Ovary (tissue), 9 donors: ENCODE results near the gene SETBP1. TPM values are rescaled to one million over a fixed set of nuclear protein-coding genes. Genes with fewer than 3 reads are reported as not detected.

ENCODE experiments used
- DNase-seq, 5 donors: peaks; one replicate each; pipeline ENCODE4 v3.0.0-alpha.2; 2019 to 2020
- H3K27ac ChIP-seq, 2 donors: fragments of 200-600 bp; one replicate each; pipeline versions ENCODE4 v1.5.1 to v1.8.0; 2019 to 2022
- H3K27me3 ChIP-seq: fragments of 200-600 bp; one replicate; pipeline ENCODE4 v1.8.0; 2022
- H3K36me3 ChIP-seq: fragments of 200-600 bp; sonication (generic); one replicate; pipeline ENCODE4 v1.5.1; 2019
- H3K4me1 ChIP-seq: one replicate; pipeline ENCODE4 v1.8.1; 2013; ENCODE audit warnings: mild to moderate bottlenecking, moderate library complexity; ENCODE audit not compliant: insufficient read depth
- H3K4me3 ChIP-seq: fragments of 200-600 bp; sonication (generic); one replicate; pipeline ENCODE4 v1.5.1; 2017
- H3K9me3 ChIP-seq, 2 donors: fragments of 200-600 bp in 1 of 2; sonication (generic) in 1 of 2; one replicate each; pipeline versions ENCODE4 v1.5.1 to v1.8.1; 2013 to 2019; ENCODE audit warnings: mild to moderate bottlenecking in 1 of 2, moderate library complexity in 1 of 2
- EP300 ChIP-seq: sonication (generic); formaldehyde crosslinking; IDR thresholded peaks from one replicate; pipeline ENCODE4 v1.6.1; 2017; ENCODE audit warnings: antibody characterized with exemption
- POLR2A ChIP-seq: fragments of 450-650 bp; IDR thresholded peaks from one replicate; pipeline ENCODE4 v1.6.1; 2017; ENCODE audit warnings: antibody characterized with exemption, mild to moderate bottlenecking, moderate library complexity
- WGBS, 3 donors: extraction: QIAGEN DNeasy Blood & Tissue Kit in 1 of 3; methylation state at CpG; one replicate each; pipeline versions ENCODE4 v1.1.5 to v1.1.7; 2013 to 2017; 5-methylcytosine and 5-hydroxymethylcytosine counted together
- intact Hi-C, 4 donors: fragments of 100-400 bp; cut with DNase I; formaldehyde crosslinking; loops; one replicate each; pipeline versions ENCODE4 v1.11.0 to v1.15.1; 2022 to 2023
- polyA plus RNA-seq, 2 donors: library from polyadenylated mRNA; stranded (reverse); fragments of 200-250 nt in 1 of 2; fragments of 350-450 nt in 1 of 2; fragmentation: Illumina TruSeq in 1 of 2; extraction: RNeasy Lipid Tissue Mini Kit (QIAGEN cat#74804) in 1 of 2; gene quantifications; one replicate each; pipeline ENCODE4 v1.2.3, GENCODE V29; 2013 to 2014
- total RNA-seq, 7 donors: library from RNA; depleted of rRNA in 2 of 7; stranded (reverse); fragments of >200 nt in 2 of 7; fragmentation: NEBNext Ultra II Directional in 3 of 7; extraction: Animal tissue kit (Norgen Biotek cat#: 25700) in 3 of 7; gene quantifications; one replicate each; pipeline versions ENCODE4 v1.1.0 to v1.2.4, GENCODE V29; 2016 to 2023
- TF ChIP-seq, protein P1 (sequence below), 3 donors: fragments of 450-650 bp in 2 of 3; fragments of 200-600 bp in 1 of 3; IDR thresholded peaks; one replicate each; pipeline versions ENCODE4 v1.5.1 to v1.8.0; 2016 to 2022; ENCODE audit warnings: antibody characterized with exemption in 3 of 3, mild to moderate bottlenecking in 1 of 3
- donor health status: DM: no; HTN: no; CAD: no; lungs with moderate emphysema.
- donor health status: DM: no; HTN: no; CAD: no.
- donor health status: Bipolar disorder and iron deficiency.
- donor health status: DM: yes; HTN: yes; CAD: no.
- donor health status: DM: no; HTN: no; CAD: no.
- donor health status: DM: yes; HTN: yes; CAD: no.

Gene SETBP1
- total and polyA plus RNA-seq, 9 donors, result 7.8 to 53.7 (median 28.4) TPM

DNA sequence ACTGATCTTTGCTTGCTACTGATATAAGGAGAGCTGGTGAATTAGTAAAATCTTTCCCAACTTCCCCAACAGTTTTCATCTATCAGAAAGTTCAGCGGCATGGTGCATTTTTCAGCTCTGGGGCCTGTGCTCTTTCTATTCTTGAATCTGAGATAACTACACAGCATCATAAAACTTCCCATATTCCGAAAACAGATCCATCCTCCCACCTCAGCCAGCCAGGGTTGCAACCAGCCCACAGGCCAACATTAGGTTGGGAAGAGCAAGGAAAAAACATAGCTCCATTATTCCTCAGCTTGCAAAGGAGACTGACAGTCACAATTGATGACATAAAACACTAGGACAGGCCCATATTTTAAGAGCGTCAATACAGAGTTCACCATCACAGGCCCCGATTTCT is 297.2 kb downstream of the SETBP1 start:
- 91 to 95% (median 91%) methylated on average over 4 of the region's 4 CpGs for WGBS, 3 donors
- Histone ChIP-seq H3K27ac (no peak overlapping the region), H3K36me3 (no peaks in the 10 kb centered on the region), H3K4me1 (no peaks in the 10 kb centered on the region), H3K9me3 (no peaks in the 10 kb centered on the region), H3K27me3 (no peaks in the 10 kb centered on the region), H3K4me3 (no peak overlapping the region)
- intact Hi-C loops, result no loop called here
- DNase-seq, result no peak
- TF ChIP-seq POLR2A, result no peak
- no peak for TF ChIP-seq EP300
- TF ChIP-seq, protein P1, sequence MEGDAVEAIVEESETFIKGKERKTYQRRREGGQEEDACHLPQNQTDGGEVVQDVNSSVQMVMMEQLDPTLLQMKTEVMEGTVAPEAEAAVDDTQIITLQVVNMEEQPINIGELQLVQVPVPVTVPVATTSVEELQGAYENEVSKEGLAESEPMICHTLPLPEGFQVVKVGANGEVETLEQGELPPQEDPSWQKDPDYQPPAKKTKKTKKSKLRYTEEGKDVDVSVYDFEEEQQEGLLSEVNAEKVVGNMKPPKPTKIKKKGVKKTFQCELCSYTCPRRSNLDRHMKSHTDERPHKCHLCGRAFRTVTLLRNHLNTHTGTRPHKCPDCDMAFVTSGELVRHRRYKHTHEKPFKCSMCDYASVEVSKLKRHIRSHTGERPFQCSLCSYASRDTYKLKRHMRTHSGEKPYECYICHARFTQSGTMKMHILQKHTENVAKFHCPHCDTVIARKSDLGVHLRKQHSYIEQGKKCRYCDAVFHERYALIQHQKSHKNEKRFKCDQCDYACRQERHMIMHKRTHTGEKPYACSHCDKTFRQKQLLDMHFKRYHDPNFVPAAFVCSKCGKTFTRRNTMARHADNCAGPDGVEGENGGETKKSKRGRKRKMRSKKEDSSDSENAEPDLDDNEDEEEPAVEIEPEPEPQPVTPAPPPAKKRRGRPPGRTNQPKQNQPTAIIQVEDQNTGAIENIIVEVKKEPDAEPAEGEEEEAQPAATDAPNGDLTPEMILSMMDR (IDR thresholded peaks at IDR 0.05), result no peak

DNA sequence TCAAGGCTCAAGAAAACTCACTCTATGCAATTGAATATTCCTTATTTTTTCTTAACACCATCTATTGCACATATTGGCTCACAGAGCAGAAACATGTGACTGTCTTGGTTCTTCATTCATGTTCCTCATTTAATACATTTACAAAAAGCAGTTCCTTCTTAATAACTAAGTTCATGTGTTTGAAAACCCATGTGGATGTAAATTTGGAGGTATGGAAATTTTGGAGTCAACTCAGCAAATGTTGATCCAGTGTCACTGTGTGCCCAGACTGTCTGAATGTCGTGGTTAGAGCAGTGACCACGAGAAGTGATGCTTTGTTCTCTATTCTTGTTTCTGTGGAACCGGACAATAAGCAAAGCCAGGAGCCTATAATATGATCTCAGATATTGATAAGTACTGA is 299.1 kb downstream of the SETBP1 start:
- no peaks in the 10 kb centered on the region for H3K27me3 ChIP-seq
- H3K27ac ChIP-seq, result no peak overlapping the region
- WGBS, 3 donors, result 88 to 96% (median 92%) methylated on average over 3 of the region's 3 CpGs
- H3K36me3 ChIP-seq, result no peaks in the 10 kb centered on the region
- no peak for DNase-seq
- H3K4me3 ChIP-seq, result no peak overlapping the region
- intact Hi-C loops, result no loop called here
- no peaks in the 10 kb centered on the region for H3K9me3 ChIP-seq
- no peaks in the 10 kb centered on the region for H3K4me1 ChIP-seq
- TF ChIP-seq, protein P1 (IDR thresholded peaks at IDR 0.05), result no peak
- TF ChIP-seq POLR2A (no peak), EP300 (no peak)

DNA sequence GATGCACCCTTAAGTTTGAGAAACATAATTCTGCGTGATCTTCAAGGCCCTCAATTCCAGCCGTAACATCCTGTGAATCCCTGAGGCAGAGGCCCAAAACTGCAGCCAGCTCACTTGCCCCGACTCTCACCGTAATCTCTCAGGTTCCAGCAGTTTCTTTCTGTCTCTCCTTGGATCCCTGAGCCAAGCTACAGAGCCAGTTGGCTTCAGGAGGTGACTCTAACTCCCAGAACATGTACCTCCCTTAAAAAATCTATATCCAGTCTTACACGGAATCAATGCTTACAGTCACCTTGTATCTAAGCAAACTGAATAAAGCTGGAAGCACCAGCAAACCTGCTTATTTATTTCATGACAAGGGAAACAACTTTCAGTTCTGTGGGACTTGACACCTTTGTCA is 300.4 kb downstream of the SETBP1 start:
- no peak overlapping the region for H3K4me3 ChIP-seq
- intact Hi-C loops, result no loop called here
- no peak overlapping the region for H3K27ac ChIP-seq
- TF ChIP-seq POLR2A (no peak), EP300 (no peak)
- TF ChIP-seq, protein P1 (IDR thresholded peaks at IDR 0.05), result no peak
- H3K27me3 ChIP-seq, result no peaks in the 10 kb centered on the region
- H3K36me3 ChIP-seq, result no peaks in the 10 kb centered on the region
- 79 to 94% (median 91%) methylated on average over 5 of the region's 5 CpGs for WGBS, 3 donors
- no peaks in the 10 kb centered on the region for H3K9me3 ChIP-seq
- H3K4me1 ChIP-seq, result no peaks in the 10 kb centered on the region
- no peak for DNase-seq

DNA sequence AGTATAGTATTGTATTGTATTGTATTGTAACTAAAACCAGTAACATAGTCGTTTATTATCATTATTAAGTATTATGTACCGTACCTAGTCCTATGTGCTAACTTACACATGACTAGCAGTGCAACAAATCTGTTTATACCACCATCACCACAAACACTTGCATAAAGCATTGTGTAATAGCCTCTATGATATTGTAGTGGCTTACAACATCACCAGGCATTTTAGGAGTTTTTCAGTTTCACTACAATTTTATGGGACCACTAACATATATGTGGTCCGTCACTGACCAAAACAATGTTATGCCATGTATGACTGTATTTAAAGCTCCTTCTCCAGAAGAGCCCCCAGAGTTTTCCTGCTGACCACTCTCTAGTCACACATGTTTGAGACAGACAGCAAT is 306.2 kb downstream of the SETBP1 start:
- intact Hi-C loops, result no loop called here
- DNase-seq, result no peak
- no peaks in the 10 kb centered on the region for H3K36me3 ChIP-seq
- no peak overlapping the region for H3K27ac ChIP-seq
- no peak overlapping the region for H3K4me3 ChIP-seq
- no peaks in the 10 kb centered on the region for H3K27me3 ChIP-seq
- WGBS, 3 donors, result 89 to 93% (median 91%) methylated on average over 3 of the region's 3 CpGs
- H3K4me1 ChIP-seq, result no peaks in the 10 kb centered on the region
- no peaks in the 10 kb centered on the region for H3K9me3 ChIP-seq
- TF ChIP-seq, protein P1 (IDR thresholded peaks at IDR 0.05), result no peak
- no peak for TF ChIP-seq EP300
- no peak for TF ChIP-seq POLR2A

DNA sequence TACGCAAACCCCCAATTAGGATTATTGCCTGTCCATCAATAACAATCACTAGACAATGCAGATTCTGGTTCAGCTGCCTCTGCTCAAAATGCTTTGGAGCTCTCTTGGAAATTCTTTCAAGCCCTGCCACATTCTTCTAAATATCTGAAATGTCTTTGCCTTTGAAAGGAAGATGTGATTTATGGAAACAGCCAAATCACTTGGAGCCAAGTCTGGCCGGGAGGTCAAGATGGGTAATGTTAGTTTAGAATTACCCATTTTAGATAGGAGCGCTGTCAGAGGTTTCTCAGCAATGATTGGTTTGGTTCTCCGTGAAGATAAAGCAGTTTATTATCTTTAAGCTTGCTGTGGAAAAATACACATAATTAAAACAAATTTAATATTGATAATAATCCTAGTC is 306.7 kb downstream of the SETBP1 start:
- Histone ChIP-seq H3K36me3 (no peaks in the 10 kb centered on the region), H3K27me3 (no peaks in the 10 kb centered on the region), H3K27ac (no peak overlapping the region), H3K9me3 (no peaks in the 10 kb centered on the region), H3K4me3 (no peak overlapping the region), H3K4me1 (no peaks in the 10 kb centered on the region)
- 64 to 68% (median 67%) methylated on average over 4 of the region's 4 CpGs for WGBS, 3 donors
- no peak for TF ChIP-seq EP300
- no peak for TF ChIP-seq POLR2A
- TF ChIP-seq, protein P1 (IDR thresholded peaks at IDR 0.05), result no peak
- intact Hi-C loops, result no loop called here
- DNase-seq, result no peak
